Mesenchymal stem cell (in vitro differentiated cells and primary cell): ENCODE measurements around the gene TCF7.

ENCODE experiments used
- DNase-seq: peaks from one replicate; pipeline ENCODE4 v3.0.0-alpha.2; 2013
- H2AFZ ChIP-seq: one replicate; pipeline ENCODE4 v1.6.1; 2013; ENCODE audit warnings: low read depth, mild to moderate bottlenecking, control low read depth, inconsistent platforms, low read length, moderate library complexity
- H2AK5ac ChIP-seq: 2 replicates; pipeline ENCODE4 v1.6.1; 2013; ENCODE audit warnings: low read length, moderate library complexity, mild to moderate bottlenecking, inconsistent platforms; ENCODE audit not compliant: severe bottlenecking
- H2BK120ac ChIP-seq: one replicate; pipeline ENCODE4 v1.6.1; 2013; ENCODE audit warnings: low read depth, mild to moderate bottlenecking, inconsistent platforms, low read length, moderate library complexity
- H2BK12ac ChIP-seq, 2 experiments: one replicate each; pipeline ENCODE4 v1.6.1; 2013; ENCODE audit warnings: inconsistent platforms in 2 of 2, low read length in 2 of 2, mild to moderate bottlenecking in 2 of 2, moderate library complexity in 2 of 2, control low read depth in 1 of 2
- H2BK15ac ChIP-seq: one replicate; pipeline ENCODE4 v1.6.1; 2013; ENCODE audit warnings: mild to moderate bottlenecking, low read depth, inconsistent platforms; ENCODE audit not compliant: poor library complexity, severe bottlenecking
- H2BK5ac ChIP-seq: 2 replicates; pipeline ENCODE4 v1.6.1; 2013; ENCODE audit warnings: low read depth, mild to moderate bottlenecking, low read length, control low read depth, inconsistent platforms; ENCODE audit not compliant: poor library complexity, severe bottlenecking
- H3K14ac ChIP-seq, 2 experiments: one replicate each; pipeline ENCODE4 v1.6.1; 2013; ENCODE audit warnings: inconsistent platforms in 2 of 2, low read length in 2 of 2, control low read depth in 1 of 2, mild to moderate bottlenecking in 1 of 2, moderate library complexity in 1 of 2
- H3K18ac ChIP-seq, 2 experiments: one replicate each; pipeline ENCODE4 v1.6.1; 2013; ENCODE audit warnings: inconsistent platforms in 2 of 2, low read length in 2 of 2, control low read depth in 1 of 2, low read depth in 1 of 2, mild to moderate bottlenecking in 1 of 2
- H3K23ac ChIP-seq, 2 experiments: one replicate each; pipeline ENCODE4 v1.6.1; 2013; ENCODE audit warnings: inconsistent platforms in 2 of 2, low read length in 2 of 2, mild to moderate bottlenecking in 2 of 2, moderate library complexity in 2 of 2, control low read depth in 1 of 2
- H3K27ac ChIP-seq: 2 replicates; pipeline ENCODE4 v1.5.1; 2013; ENCODE audit warnings: mild to moderate bottlenecking, moderate library complexity, low read length, control low read depth, inconsistent platforms; ENCODE audit not compliant: poor library complexity, severe bottlenecking
- H3K27me3 ChIP-seq, 2 experiments: 2 replicates each; pipeline versions ENCODE4 v1.6.1 to v1.7.0; 2013; ENCODE audit warnings: low read length in 2 of 2, mild to moderate bottlenecking in 2 of 2, moderate library complexity in 2 of 2, control low read depth in 1 of 2, inconsistent platforms in 1 of 2; ENCODE audit not compliant: control insufficient read depth in 1 of 2, insufficient read depth in 1 of 2
- H3K36me3 ChIP-seq, 2 experiments: 2 replicates each; pipeline versions ENCODE4 v1.6.1 to v1.7.0; 2013; ENCODE audit warnings: low read length in 2 of 2, control low read depth in 1 of 2, inconsistent platforms in 1 of 2, low read depth in 1 of 2, mild to moderate bottlenecking in 1 of 2; ENCODE audit not compliant: insufficient read depth in 2 of 2, control insufficient read depth in 1 of 2
- H3K4ac ChIP-seq, 2 experiments: one replicate each; pipeline ENCODE4 v1.6.1; 2013; ENCODE audit warnings: inconsistent platforms in 2 of 2, low read length in 2 of 2, mild to moderate bottlenecking in 2 of 2, moderate library complexity in 2 of 2, control low read depth in 1 of 2, low read depth in 1 of 2
- H3K4me1 ChIP-seq: 2 replicates; pipeline ENCODE4 v1.6.1; 2013; ENCODE audit warnings: low read depth, low read length, control low read depth; ENCODE audit not compliant: control insufficient read depth, insufficient read depth
- H3K4me2 ChIP-seq: 2 replicates; pipeline ENCODE4 v1.6.1; 2013; ENCODE audit warnings: low read length, mild to moderate bottlenecking, inconsistent platforms; ENCODE audit not compliant: poor library complexity, severe bottlenecking
- H3K4me3 ChIP-seq, 2 experiments: 2 replicates each; pipeline versions ENCODE4 v1.5.1 to v1.7.0; 2013; ENCODE audit warnings: low read length in 2 of 2, mild to moderate bottlenecking in 2 of 2, control low read depth in 1 of 2, low read depth in 1 of 2; ENCODE audit not compliant: insufficient read depth in 1 of 2
- H3K79me1 ChIP-seq: replicated peaks from 2 replicates; pipeline ENCODE4 v1.6.1; 2013; ENCODE audit warnings: mild to moderate bottlenecking, control low read depth, low read length, inconsistent platforms; ENCODE audit not compliant: poor library complexity, severe bottlenecking
- H3K9ac ChIP-seq: 2 replicates; pipeline ENCODE4 v1.7.0; 2013; ENCODE audit warnings: mild to moderate bottlenecking, low read length, moderate library complexity
- H3K9me3 ChIP-seq: 2 replicates; pipeline ENCODE4 v1.7.0; 2013; ENCODE audit warnings: mild to moderate bottlenecking, low read length; ENCODE audit not compliant: control insufficient read depth
- H4K8ac ChIP-seq: one replicate; pipeline ENCODE4 v1.6.1; 2013; ENCODE audit warnings: inconsistent platforms, mild to moderate bottlenecking, low read length, moderate library complexity
- H4K91ac ChIP-seq: one replicate; pipeline ENCODE4 v1.6.1; 2013; ENCODE audit warnings: mild to moderate bottlenecking, low read length, inconsistent platforms
- WGBS: methylation state at CpG from one replicate; pipeline ENCODE4 v1.1.7; 2013; ENCODE audit warnings: mixed read lengths; 5-methylcytosine and 5-hydroxymethylcytosine counted together

TCF7 gene

DNA sequence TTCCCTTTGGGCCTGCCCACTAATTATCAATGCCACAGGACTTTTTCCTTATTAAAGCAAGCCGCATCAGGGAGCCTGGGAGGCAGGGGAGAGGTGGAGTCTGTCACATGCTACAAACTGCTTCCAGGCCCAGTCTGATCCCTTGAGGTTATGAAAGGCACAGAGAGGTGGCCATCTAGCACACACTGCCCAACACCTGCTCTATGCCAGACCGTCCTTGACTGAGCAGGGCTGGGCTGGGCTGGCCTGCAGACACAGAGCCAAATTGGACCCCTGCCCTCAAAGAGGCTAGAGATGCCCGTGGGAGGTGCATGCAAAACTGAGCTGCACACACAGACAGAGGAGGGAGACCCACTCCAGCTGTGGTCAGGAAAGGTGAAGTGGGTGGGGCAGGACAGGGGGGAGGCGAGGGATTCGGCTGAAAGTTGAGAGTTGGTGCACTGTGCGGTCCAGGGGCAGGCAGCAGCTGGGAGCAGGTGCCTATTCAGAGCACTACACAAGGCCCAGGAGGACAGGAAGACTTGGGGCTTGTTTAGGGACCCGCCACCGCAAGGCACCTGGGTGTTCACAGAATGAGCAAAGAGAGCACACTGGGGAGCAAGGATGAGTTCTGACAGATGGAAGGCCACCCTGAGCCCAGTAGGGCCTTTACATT is 36.4 kb upstream of the TCF7 start:
- Histone ChIP-seq H3K9ac (no peak overlapping the region), H2BK120ac (no peak overlapping the region), H3K36me3 (no peaks in the 10 kb centered on the region), H3K27me3 (peaks cover 0 to 7% of the 10 kb centered on the region in 2 experiments), H2AK5ac (no peak overlapping the region), H3K4ac (no peak overlapping the region), H2BK12ac (no peak overlapping the region), H3K18ac (no peak overlapping the region), H3K4me3 (no peak overlapping the region), H3K27ac (no peak overlapping the region), H2BK15ac (no peak overlapping the region), H3K4me2 (no peak overlapping the region), H3K14ac (peak overlapping the region in 1 of 2 experiments; percentile 74), H2AFZ (no peak overlapping the region), H3K79me1 (no peaks in the 10 kb centered on the region), H3K4me1 (no peaks in the 10 kb centered on the region), H3K9me3 (no peaks in the 10 kb centered on the region), H2BK5ac (no peak overlapping the region), H3K23ac (peak overlapping the region in 1 of 2 experiments; percentile 67), H4K91ac (no peak overlapping the region), H4K8ac (no peak overlapping the region)
- DNase-seq, result no peak
- 80% methylated on average over 8 of the region's 8 CpGs for WGBS

- no peak for DNase-seq
- Histone ChIP-seq H3K4me3 (no peak overlapping the region), H3K9me3 (no peaks in the 10 kb centered on the region), H3K14ac (no peak overlapping the region), H3K18ac (no peak overlapping the region), H4K8ac (no peak overlapping the region), H3K4me1 (no peaks in the 10 kb centered on the region), H2AK5ac (no peak overlapping the region), H2AFZ (no peak overlapping the region), H3K79me1 (no peaks in the 10 kb centered on the region), H2BK12ac (no peak overlapping the region), H3K27me3 (peaks cover 0 to 7% of the 10 kb centered on the region in 2 experiments), H3K4me2 (no peak overlapping the region), H3K4ac (no peak overlapping the region), H3K23ac (no peak overlapping the region), H4K91ac (no peak overlapping the region), H3K27ac (no peak overlapping the region), H2BK5ac (no peak overlapping the region), H3K36me3 (no peaks in the 10 kb centered on the region), H3K9ac (no peak overlapping the region), H2BK15ac (no peak overlapping the region), H2BK120ac (no peak overlapping the region)
- WGBS, result 88% methylated on average over 19 of the region's 19 CpGs
Observed at GRCh38 chr5:134079748-134080581, 34.5 kb upstream of the TCF7 start.

DNA sequence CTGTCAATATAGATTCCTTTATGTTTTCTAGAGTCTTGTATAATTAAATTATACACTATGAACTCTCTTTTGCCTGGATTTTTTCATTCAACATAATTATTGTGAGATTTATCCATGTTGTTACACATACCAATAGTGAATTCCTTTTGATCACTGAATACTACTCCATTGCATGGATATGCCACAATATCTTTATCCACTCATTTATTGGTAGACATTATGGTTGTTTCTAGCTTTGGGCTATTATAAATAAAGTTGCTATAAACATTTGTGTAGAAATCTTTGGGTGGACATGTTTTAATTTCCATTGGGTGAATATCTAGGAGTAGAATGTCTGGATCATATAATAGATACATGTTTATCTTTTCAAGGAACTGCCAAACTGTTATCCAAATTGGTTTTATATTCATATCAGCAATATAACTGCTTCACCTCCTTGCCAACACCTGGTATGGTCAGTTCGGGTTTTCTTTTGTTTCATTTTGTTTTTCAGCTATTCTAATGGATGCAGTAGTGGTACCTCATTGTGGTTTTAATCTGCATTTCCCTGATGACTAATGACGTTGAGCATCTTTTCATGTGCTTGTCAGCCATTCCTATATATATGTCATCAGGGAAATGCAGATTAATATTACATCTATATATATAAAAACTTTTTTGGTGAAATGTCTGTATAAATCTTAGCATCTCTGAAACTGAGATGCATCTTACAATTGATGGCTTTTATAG is 32.1 kb upstream of the TCF7 start:
- H3K9ac ChIP-seq, result no peak overlapping the region
- H2BK12ac ChIP-seq, result no peak overlapping the region
- H3K18ac ChIP-seq, result no peak overlapping the region
- H4K91ac ChIP-seq, result no peak overlapping the region
- H3K4me1 ChIP-seq, result no peaks in the 10 kb centered on the region
- DNase-seq, result no peak
- no peak overlapping the region for H3K23ac ChIP-seq
- H4K8ac ChIP-seq, result no peak overlapping the region
- H3K14ac ChIP-seq, result no peak overlapping the region
- WGBS, result no CpG with 5 or more reads among the region's 2 CpGs
- H3K27ac ChIP-seq, result no peak overlapping the region
- H2AFZ ChIP-seq, result no peak overlapping the region
- no peak overlapping the region for H2BK5ac ChIP-seq
- no peaks in the 10 kb centered on the region for H3K36me3 ChIP-seq
- H3K27me3 ChIP-seq, result peaks cover 0 to 11% of the 10 kb centered on the region in 2 experiments
- no peak overlapping the region for H3K4me2 ChIP-seq
- H2AK5ac ChIP-seq, result no peak overlapping the region
- H3K9me3 ChIP-seq, result no peaks in the 10 kb centered on the region
- H3K4me3 ChIP-seq, result no peak overlapping the region
- H2BK15ac ChIP-seq, result no peak overlapping the region
- H3K79me1 ChIP-seq, result no peaks in the 10 kb centered on the region
- H3K4ac ChIP-seq, result no peak overlapping the region
- no peak overlapping the region for H2BK120ac ChIP-seq

DNA sequence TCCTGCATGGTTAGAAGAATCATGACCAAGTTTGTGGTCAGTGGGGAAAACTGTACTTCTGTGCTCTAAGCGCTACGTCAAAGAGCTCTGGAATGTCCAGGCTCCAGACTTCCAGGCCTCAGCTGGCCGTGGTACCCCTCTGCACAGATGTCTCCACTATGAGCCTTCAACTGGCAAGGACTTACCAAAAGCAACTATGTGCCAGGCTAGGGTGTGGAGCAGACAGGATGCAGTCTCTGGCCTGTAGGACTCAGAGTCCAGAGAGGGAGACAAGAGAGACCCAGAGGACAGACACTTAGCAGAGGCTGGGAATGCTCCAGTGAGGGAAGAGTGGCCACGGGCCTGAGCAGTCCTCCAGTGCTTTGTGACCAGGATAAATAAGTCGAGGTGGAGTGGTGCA is 31.0 kb upstream of the TCF7 start:
- Histone ChIP-seq H3K18ac (no peak overlapping the region), H2BK12ac (no peak overlapping the region), H3K36me3 (no peaks in the 10 kb centered on the region), H4K8ac (no peak overlapping the region), H3K4me2 (no peak overlapping the region), H3K27ac (no peak overlapping the region), H3K4ac (no peak overlapping the region), H2AK5ac (no peak overlapping the region), H3K9ac (no peak overlapping the region), H2BK15ac (no peak overlapping the region), H3K9me3 (no peaks in the 10 kb centered on the region), H2BK120ac (no peak overlapping the region), H3K14ac (no peak overlapping the region), H3K79me1 (no peaks in the 10 kb centered on the region), H3K4me1 (peaks cover 2% of the 10 kb centered on the region), H2BK5ac (no peak overlapping the region), H2AFZ (no peak overlapping the region), H3K27me3 (peaks cover 0 to 7% of the 10 kb centered on the region in 2 experiments), H4K91ac (no peak overlapping the region), H3K23ac (no peak overlapping the region), H3K4me3 (no peak overlapping the region)
- 62% methylated on average over 5 of the region's 5 CpGs for WGBS
- no peak for DNase-seq
